Erythroblast (primary cell): ENCODE measurements around the gene RAD54L.
A peak's percentile ranks its signal among the peaks of the same experiment; 100 is the strongest.
"Not testable (repeated sequence)": the region's sequence is repeated elsewhere in the genome, so short reads cannot be mapped to it uniquely, and the experiment has no call there.

Experiments
- DNase-seq, 2 experiments: peaks; one replicate each; lab custom pipeline; 2025; lab: John Stamatoyannopoulos, UW
- GATA1 ChIP-seq: IDR thresholded peaks from 2 replicates; pipeline ENCODE4 v1.6.1; 2011; ENCODE audit warnings: low read depth, mild to moderate bottlenecking, control low read depth, low read length, moderate library complexity
- POLR2A ChIP-seq: IDR thresholded peaks from 2 replicates; pipeline ENCODE4 v1.6.1; 2011; ENCODE audit warnings: mild to moderate bottlenecking, low read length

RAD54L gene

GRCh38 chr1:46219551-46220520 lies 27.7 kb upstream of the RAD54L start:
- TF ChIP-seq POLR2A (no peak), GATA1 (no peak)
- DNase-seq = no peak

GRCh38 chr1:46220808-46221207 lies 26.8 kb upstream of the RAD54L start:
- TF ChIP-seq GATA1 (no peak), POLR2A (no peak)
- DNase-seq = no peak

GRCh38 chr1:46221749-46222148 lies 25.8 kb upstream of the RAD54L start:
- no peak for TF ChIP-seq GATA1
- no peak for DNase-seq

- DNase-seq = not testable (repeated sequence)
Measured at GRCh38 chr1:46223055-46223454, 24.5 kb upstream of the RAD54L start.

- TF ChIP-seq GATA1 = no peak
- TF ChIP-seq POLR2A = no peak
- peak; percentile 82 to 88 for DNase-seq
Measured at GRCh38 chr1:46223472-46223943, 24.1 kb upstream of the RAD54L start.

GRCh38 chr1:46224966-46225365 lies 22.6 kb upstream of the RAD54L start:
- no peak for DNase-seq
- TF ChIP-seq GATA1 = no peak
- no peak for TF ChIP-seq POLR2A

- DNase-seq = not testable (repeated sequence)
Measured at GRCh38 chr1:46231231-46231630, 16.3 kb upstream of the RAD54L start.

- no peak for DNase-seq
- TF ChIP-seq GATA1 (no peak), POLR2A (no peak)
Measured at GRCh38 chr1:46236882-46237281, 10.7 kb upstream of the RAD54L start.

GRCh38 chr1:46238865-46239264 lies 8.7 kb upstream of the RAD54L start:
- not testable (repeated sequence) for DNase-seq

- DNase-seq = not testable (repeated sequence)
Measured at GRCh38 chr1:46241733-46242132, 5.8 kb upstream of the RAD54L start.

GRCh38 chr1:46242918-46243317 lies 4.6 kb upstream of the RAD54L start:
- DNase-seq = no peak
- TF ChIP-seq POLR2A (no peak), GATA1 (no peak)

GRCh38 chr1:46243831-46244230 lies 3.7 kb upstream of the RAD54L start:
- DNase-seq = not testable (repeated sequence)

- TF ChIP-seq GATA1 (no peak), POLR2A (no peak)
- DNase-seq = peak; percentile 49 to 54
Measured at GRCh38 chr1:46244656-46245371, 2.7 kb upstream of the RAD54L start.

GRCh38 chr1:46246136-46246535 lies 1.4 kb upstream of the RAD54L start:
- not testable (repeated sequence) for DNase-seq
